ENCODE results near the gene GRID1.
A peak's percentile ranks its signal among the peaks of the same experiment; 100 is the strongest.

GRID1 gene

DNA sequence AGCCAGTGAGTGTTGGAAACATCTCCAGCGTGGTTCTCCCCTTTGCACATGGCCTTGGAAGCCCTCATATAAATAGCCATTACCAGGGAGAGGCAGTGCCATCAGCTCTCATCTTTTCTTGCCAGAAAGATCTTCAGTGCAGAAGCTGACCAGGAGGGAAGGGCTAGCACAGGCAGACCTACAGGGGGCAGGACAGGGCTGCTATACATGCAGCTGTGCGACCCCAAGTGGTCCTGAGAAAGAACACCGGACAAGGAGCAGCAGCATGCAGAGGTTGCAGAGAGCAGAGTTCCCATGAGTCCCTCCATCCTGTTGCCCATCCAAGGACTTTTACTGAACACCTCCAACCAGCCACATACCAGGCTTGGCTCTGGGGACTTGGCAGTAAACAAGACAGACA is 17.1 kb downstream of the GRID1 start:
- TF ChIP-seq CTCF (IDR thresholded peaks at IDR 0.05; ENCODE audit: control insufficient read depth, extremely low read depth, insufficient read depth) = no peak
- H3K4me3 ChIP-seq (ENCODE audit: low read depth, low read length) = no peak overlapping the region
- no peak for DNase-seq (ENCODE audit: low read depth)

DNA sequence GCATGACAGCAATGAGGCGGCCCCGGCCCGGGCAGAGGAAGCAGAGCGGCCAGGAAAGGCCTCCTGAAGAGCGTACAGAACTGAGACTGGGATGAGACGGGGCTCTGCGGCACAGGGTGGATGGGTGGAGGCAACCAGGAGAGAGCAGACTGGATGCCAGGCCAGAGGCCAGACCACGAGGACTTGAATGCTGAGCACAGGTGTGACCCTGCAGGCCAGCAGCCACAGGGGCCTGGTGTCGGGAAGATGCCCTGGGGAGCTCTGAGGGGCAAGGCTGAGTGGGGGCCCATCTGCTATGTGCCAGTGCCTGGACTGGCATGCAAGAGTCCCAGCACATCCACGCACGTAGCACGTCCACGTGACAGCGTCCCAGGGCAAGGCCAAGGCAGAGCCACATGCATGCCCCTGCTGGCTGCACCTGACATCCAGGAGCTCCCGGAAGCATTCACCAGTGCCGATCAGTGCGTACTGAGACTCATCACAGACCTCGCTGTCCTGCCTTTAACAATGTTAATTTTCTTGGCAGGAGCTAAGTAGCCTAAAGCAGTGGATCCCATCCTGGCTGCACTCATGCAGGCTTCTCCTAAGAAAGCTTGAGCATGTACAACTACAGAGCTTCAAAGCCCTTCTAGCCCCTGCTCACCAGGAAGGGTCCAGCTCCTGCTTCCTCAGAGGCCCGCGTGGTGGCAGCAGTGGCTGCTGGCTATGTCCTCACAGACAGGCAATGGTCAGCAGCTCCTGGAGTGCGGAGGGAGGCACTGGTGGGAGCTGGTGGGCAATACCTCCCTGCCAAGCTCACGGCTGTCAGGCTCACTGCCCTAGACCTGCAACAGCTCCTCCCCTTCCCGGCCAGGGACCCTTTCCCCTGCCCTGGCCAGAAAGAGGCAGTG is 18.0 kb downstream of the GRID1 start:
- no peak for DNase-seq (ENCODE audit: low read depth)
- peak; percentile 38 for TF ChIP-seq CTCF (IDR thresholded peaks at IDR 0.05; ENCODE audit: control insufficient read depth, extremely low read depth, insufficient read depth)
- no peak overlapping the region for H3K4me3 ChIP-seq (ENCODE audit: low read depth, low read length)

- no peak overlapping the region for H3K4me3 ChIP-seq (ENCODE audit: low read depth, low read length)
- no peak for TF ChIP-seq CTCF (IDR thresholded peaks at IDR 0.05; ENCODE audit: control insufficient read depth, extremely low read depth, insufficient read depth)
- DNase-seq (ENCODE audit: low read depth) = no peak
Observed at GRCh38 chr10:86347856-86348255, 18.7 kb downstream of the GRID1 start.

- DNase-seq (ENCODE audit: low read depth) = no peak
- no peak overlapping the region for H3K4me3 ChIP-seq (ENCODE audit: low read depth, low read length)
- no peak for TF ChIP-seq CTCF (IDR thresholded peaks at IDR 0.05; ENCODE audit: control insufficient read depth, extremely low read depth, insufficient read depth)
Observed at GRCh38 chr10:86346799-86347665, 19.6 kb downstream of the GRID1 start.

- DNase-seq (ENCODE audit: low read depth) = no peak
- no peak for TF ChIP-seq CTCF (IDR thresholded peaks at IDR 0.05; ENCODE audit: control insufficient read depth, extremely low read depth, insufficient read depth)
- no peak overlapping the region for H3K4me3 ChIP-seq (ENCODE audit: low read depth, low read length)
Observed at GRCh38 chr10:86345859-86346798, 20.5 kb downstream of the GRID1 start.

GRCh38 chr10:86345296-86345858 is 21.2 kb downstream of the GRID1 start:
- no peak overlapping the region for H3K4me3 ChIP-seq (ENCODE audit: low read depth, low read length)
- no peak for TF ChIP-seq CTCF (IDR thresholded peaks at IDR 0.05; ENCODE audit: control insufficient read depth, extremely low read depth, insufficient read depth)
- no peak for DNase-seq (ENCODE audit: low read depth)
